Cardiac fibroblast (primary cell): ENCODE data around the gene TCF7L1.
A peak's percentile ranks its signal among the peaks of the same experiment; 100 is the strongest.
"Not testable (repeated sequence)": the region's sequence is repeated elsewhere in the genome, so short reads cannot be mapped to it uniquely, and the experiment has no call there.

Experiments
- DNase-seq, 2 donors: peaks; one replicate each; pipeline versions ENCODE4 v3.0.0 to v3.0.0-alpha.2; 2010; ENCODE audit warnings: low read depth in 2 of 2
- H3K4me3 ChIP-seq, 2 donors: replicated peaks in 1 of 2; 1 replicate in 1 of 2; 2 replicates in 1 of 2; pipeline ENCODE4 v1.5.1; 2011; ENCODE audit warnings: low read depth in 2 of 2, low read length in 2 of 2, mild to moderate bottlenecking in 2 of 2, moderate library complexity in 1 of 2
- CTCF ChIP-seq: IDR thresholded peaks from one replicate; pipeline ENCODE4 v1.5.1; 2011; ENCODE audit warnings: low read depth, mild to moderate bottlenecking, low read length, inconsistent platforms

The TCF7L1 gene

DNA sequence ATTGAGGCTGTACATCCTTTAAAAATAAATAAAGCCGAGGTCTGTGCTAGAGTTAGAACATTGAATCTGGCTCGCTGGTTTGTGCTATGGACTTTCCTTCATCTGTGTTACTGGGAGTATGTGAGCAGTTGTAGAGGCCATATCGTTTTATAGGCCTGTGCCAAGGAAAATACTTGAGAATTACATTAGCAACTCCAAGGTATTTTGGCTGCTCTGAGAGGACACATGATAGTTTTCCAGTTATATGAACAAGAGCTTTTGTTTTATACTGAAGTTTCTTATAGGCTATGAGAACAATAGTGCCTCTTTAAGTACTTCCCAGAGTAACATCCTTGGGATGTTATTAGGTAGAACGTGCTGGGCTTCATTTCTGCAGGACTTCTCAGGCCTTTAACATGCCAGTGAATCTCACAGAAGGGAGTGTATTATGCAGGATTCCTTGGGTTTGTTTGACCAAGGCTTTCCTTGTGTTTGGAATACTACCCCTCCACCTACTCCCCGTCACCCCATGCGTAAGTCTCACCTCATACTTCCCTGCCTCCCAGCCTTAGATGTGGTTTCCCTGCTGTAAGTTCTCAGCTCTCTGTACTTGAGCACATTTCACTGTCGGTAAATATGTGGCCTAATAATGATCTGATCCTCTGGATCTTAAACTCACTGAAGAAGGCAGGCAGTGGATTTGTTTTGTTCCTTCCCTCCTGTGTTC lies 21.0 kb downstream of the TCF7L1 start:
- DNase-seq: peak in 1 of 2 donors; percentile 74
- TF ChIP-seq CTCF: no peak
- H3K4me3 ChIP-seq: no peak overlapping the region

DNA sequence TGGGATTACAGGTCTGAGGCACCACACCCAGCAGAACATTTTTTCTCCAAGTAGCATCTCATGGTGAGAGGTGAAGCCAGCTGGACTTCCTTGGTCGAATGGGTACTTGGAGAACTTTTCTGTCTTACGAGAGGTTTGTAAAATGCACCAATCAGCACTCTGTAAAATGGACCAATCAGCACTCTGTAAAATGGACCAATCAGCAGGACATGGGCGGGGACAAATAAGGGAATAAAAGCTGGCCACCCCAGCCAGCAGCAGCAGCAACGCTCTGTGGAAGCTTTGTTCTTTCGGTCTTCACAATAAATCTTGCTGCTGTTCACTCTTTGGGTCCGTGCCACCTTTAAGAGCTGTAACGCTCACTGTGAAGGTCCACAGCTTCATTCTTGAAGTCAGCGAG lies 21.9 kb downstream of the TCF7L1 start:
- not testable (repeated sequence) for H3K4me3 ChIP-seq, DNase-seq

- DNase-seq: peak in 1 of 2 donors; percentile 65
- TF ChIP-seq CTCF: no peak
- H3K4me3 ChIP-seq: no peak overlapping the region
Observed at GRCh38 chr2:85156153-85156552, 23.0 kb downstream of the TCF7L1 start.

- no peak for TF ChIP-seq CTCF
- DNase-seq: no peak
- no peak overlapping the region for H3K4me3 ChIP-seq
Observed at GRCh38 chr2:85156619-85157018, 23.4 kb downstream of the TCF7L1 start.

- no peak overlapping the region for H3K4me3 ChIP-seq
- DNase-seq: no peak
- no peak for TF ChIP-seq CTCF
Observed at GRCh38 chr2:85157345-85157744, 24.2 kb downstream of the TCF7L1 start.

DNA sequence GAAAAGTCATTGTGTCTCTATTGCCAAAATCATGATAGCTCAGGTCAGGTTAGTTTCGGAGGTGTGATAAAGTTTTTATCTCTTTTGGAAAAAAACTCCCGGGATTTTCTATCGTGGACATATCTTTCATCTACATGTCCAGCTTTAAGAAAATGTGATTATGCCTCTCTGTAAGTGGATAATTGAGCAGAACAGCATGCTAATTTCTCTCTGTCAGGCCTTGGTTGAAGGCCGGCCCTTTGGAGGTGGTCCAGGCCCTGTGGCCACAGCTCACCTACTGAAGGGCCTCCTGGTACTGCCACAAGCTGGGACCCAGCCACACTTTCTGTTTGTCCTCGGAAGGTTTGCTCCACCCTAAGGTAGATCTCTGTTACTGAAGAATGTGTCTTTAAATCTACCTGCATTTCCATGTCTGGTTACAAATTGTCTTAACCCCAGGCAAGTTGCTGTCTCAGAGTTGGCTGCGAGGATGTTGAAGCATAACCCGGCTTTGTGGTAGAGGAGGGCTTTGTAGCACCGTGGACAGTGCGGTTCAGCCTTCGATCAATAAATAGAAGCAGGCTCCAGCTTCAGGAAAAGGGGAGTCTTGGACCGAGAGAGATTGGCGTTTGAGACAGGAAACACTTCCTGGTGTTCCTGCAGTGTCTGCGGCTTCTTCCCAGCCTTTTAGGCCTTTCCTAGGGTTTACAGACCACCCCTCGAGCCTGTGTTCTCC lies 25.5 kb downstream of the TCF7L1 start:
- no peak overlapping the region for H3K4me3 ChIP-seq
- TF ChIP-seq CTCF: no peak
- no peak for DNase-seq

- DNase-seq: no peak
- H3K4me3 ChIP-seq: no peak overlapping the region
- no peak for TF ChIP-seq CTCF
Observed at GRCh38 chr2:85159589-85159988, 26.4 kb downstream of the TCF7L1 start.
